ENCODE measurements around the gene COL11A2.
A peak's percentile ranks its signal among the peaks of the same experiment; 100 is the strongest.

COL11A2 gene

DNA sequence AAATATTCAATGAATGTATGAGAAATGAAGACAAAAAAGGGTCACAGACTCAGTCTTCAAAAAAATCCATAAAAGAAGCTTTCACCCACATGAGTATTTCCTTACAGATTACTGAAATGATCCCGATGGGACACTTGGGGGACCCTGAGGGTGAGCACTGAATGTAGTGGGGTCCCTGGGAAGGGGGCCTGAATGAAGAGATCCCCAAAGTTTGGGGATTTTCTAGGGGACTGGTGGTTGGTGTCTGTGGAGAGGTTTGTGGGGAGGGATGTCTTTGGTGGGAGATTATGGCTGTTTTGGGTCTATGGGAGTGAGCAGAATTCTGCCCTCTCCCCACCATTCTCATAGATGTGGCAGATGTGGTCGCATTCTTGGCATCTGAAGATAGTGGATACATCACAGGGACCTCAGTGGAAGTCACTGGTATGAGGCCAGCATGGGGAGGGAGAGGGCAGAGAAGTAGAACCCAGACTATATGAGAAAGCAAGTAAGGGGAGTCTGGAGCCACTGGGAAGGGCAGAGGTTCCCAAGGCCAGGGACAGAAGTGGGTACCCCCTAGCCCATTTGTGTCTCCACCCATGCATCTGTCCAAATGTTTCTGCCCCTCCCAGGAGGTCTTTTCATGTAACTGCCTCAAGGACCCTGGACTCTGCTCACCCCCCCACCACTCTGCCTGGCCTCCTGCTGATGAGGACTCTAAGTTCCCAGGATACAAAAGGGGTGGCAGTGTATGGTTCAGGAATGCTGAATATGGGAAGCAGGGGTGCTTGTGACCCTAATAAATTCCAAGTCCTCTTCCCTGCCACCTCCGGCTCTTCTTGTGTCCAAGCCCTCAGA, 14.0 kb upstream of the COL11A2 start:
- DNase-seq: peak; percentile 61

DNA sequence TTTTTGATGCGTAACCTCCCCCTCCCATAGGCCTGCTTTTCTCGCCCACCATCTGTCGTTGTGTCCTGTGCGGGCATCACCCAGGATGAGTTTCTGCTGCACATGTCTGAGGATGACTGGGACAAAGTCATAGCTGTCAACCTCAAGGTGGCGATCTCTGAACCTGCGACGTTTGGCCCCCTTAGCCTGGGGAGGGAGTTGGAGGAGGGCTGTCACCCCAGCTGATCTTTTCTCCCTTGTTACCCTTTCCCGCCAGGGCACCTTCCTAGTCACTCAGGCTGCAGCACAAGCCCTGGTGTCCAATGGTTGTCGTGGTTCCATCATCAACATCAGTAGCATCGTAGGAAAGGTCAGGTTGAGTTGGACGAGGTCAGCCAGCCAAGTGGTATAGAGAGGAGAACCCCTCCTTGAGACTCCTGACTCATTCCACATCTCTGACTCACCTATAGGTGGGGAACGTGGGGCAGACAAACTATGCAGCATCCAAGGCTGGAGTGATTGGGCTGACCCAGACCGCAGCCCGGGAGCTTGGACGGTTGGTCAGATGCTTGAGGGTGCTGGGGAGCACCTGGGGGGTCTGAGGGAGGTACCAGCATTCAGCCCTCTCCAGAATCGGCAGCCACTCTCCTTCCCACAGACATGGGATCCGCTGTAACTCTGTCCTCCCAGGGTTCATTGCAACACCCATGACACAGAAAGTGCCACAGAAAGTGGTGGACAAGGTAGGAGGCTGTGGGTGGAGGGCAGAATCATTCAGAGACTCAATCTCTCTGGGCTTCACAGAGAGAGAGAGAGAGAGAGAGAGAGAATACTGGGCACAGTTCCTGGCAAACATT, 13.1 kb upstream of the COL11A2 start:
- peak; percentile 58 for DNase-seq

DNA sequence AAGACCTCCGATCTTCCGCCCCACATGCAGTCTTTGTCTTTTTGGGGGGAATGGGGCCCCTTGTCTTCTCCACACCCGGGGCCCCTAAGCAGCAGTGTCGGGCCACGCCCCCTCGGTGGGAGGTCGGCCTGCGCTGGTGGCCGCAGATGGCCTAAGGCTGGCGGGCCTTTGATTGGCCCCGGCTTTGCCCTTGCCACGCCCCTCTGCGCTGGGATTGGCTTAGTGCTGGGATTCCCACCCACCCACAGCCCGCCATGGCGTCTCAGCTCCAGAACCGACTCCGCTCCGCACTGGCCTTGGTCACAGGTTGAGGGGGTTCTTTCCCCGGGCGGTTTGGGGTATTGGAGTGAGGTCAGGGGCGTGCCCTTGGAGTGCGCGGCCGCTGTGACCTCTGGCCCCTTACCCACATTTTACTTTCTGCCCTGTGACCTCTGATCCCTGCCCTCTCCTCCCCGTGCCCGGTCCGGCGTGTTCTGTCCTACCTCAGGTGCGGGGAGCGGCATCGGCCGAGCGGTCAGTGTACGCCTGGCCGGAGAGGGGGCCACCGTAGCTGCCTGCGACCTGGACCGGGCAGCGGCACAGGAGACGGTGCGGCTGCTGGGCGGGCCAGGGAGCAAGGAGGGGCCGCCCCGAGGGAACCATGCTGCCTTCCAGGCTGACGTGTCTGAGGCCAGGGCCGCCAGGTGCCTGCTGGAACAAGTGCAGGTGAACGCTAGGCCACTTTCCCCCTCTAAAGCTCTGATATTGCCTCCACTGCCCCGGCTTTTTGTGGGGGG, 12.3 kb upstream of the COL11A2 start, which contains the start of gene HSD17B8:
HSD17B8 (plus strand) TSS at position 241 of the 776 bp plus-strand sequence; CDS start at position 255, 14 bp downstream.
- peak; percentile 91 for DNase-seq

GRCh38 chr6:33204165-33204414, 11.8 kb upstream of the COL11A2 start:
- DNase-seq: no peak

DNA sequence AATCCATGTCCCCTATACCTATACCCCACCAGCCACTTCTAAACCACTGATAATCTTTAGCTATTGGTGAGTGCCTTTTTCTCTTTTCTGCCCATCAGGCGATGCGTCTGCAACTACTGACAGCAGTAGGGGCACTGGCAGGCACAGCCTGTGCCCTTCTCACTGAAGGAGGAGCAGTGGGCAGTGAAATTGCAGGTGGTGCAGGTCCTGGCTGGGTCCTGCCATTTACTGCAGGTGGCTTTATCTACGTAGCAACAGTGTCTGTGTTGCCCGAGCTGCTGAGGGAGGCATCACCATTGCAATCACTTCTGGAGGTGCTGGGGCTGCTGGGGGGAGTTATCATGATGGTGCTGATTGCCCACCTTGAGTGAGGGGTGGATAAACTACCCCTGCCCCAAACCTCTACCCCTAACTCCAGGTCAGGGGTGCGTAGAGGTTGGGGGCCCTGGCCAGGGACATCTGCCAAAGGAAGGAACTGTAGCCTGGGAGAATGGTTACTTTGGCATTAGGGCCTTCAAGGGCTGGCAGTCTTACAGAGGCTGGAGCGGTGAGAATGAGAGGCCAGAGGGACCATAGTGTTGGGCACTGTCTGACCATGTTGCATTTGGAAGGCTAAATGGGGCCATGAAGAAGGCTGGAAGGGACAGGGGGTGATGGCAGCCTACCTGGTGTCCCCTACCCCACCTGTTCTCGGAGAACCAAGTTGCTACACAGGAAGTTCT, 11.3 kb upstream of the COL11A2 start:
- no peak for DNase-seq

GRCh38 chr6:33202799-33203198, 10.5 kb upstream of the COL11A2 start:
- no peak for DNase-seq

DNA sequence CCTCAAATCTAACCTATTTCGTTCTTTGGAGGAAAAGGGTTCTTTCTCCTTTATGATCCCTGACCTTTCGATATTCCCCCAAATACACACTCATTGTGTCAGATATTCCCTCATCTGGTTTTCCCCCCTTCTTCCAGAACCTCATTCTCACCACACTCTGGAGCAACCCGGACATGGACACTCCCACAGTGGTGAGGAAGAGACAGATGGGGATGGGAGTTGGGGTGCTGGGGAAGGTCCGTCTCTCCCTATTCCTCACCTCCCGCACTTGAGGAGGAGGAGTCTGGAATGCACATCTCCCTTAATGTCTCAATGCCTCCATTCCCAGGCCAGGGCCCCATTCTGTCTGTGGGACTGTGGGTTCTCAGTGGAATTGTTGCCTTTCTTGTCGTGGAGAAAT, 9.7 kb upstream of the COL11A2 start:
- no peak for DNase-seq

GRCh38 chr6:33201147-33201545, 8.9 kb upstream of the COL11A2 start:
- no peak for DNase-seq

- peak; percentile 99 for DNase-seq
Observed at GRCh38 chr6:33200219-33201146, 8.2 kb upstream of the COL11A2 start, which contains the start of the genes RXRB and SLC39A7. Gene RXRB (minus strand): TSS chr6:33200665. CDS start chr6:33200476, 189 bp downstream. Gene SLC39A7 (plus strand): TSS chr6:33200867. CDS start chr6:33201246, 379 bp downstream.

DNA sequence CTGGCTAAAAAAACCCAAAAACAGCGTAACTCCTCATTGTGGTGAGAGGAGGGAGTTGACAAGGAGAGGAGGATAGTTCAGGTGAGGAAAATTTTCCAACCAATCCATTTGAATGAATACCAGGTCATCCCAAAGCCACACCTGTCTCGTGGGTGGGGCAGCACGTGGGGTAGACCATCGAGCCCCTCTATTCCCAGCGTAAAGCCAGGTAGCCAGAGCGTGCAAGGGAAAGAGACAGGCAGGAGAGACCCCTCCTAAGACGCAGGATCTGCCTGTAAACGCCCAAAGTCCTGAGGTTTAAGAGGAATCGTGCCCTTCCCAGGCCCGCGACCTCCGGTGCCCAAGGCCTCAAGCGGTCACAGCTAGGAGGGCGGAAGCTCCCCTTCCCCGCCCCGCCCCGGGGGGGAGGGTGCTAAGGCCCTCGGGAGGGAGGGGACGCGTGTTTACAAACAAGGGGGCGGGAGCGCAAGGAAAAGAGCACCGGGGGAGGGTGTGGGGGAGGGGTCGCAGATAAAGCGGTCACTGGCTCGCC, 7.5 kb upstream of the COL11A2 start:
- peak; percentile 71 for DNase-seq

GRCh38 chr6:33198853-33199436, 6.7 kb upstream of the COL11A2 start:
- no peak for DNase-seq

GRCh38 chr6:33198159-33198852, 6.0 kb upstream of the COL11A2 start:
- DNase-seq: no peak

DNA sequence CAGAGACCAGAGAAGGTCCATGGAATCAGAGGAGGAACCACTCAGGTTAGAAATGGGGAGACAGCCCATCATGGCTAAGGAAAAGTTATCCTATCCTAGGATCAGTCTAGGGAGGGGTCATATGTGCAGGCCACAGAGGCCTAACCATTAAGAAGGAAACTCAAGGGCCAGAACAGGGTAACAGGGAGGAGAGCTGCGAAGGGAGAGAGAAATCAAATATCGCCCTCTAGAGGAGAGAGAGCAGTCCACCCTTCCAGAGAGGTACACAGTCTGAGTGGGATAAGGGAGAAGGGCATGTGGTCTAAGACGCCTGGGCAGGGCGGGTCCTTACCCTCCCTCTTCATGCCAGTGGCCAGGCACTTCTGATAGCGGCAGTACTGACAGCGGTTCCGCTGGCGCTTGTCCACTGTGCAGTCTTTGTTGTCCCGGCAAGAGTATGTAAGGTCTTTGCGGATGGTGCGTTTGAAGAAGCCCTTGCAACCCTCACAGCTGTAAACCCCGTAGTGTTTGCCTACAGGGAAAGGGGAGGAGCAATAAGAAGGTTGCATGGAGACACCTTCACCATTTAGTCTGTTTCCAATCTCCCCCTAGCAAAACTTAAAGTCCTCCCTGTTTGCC, 5.3 kb upstream of the COL11A2 start:
- DNase-seq: peak; percentile 68

DNA sequence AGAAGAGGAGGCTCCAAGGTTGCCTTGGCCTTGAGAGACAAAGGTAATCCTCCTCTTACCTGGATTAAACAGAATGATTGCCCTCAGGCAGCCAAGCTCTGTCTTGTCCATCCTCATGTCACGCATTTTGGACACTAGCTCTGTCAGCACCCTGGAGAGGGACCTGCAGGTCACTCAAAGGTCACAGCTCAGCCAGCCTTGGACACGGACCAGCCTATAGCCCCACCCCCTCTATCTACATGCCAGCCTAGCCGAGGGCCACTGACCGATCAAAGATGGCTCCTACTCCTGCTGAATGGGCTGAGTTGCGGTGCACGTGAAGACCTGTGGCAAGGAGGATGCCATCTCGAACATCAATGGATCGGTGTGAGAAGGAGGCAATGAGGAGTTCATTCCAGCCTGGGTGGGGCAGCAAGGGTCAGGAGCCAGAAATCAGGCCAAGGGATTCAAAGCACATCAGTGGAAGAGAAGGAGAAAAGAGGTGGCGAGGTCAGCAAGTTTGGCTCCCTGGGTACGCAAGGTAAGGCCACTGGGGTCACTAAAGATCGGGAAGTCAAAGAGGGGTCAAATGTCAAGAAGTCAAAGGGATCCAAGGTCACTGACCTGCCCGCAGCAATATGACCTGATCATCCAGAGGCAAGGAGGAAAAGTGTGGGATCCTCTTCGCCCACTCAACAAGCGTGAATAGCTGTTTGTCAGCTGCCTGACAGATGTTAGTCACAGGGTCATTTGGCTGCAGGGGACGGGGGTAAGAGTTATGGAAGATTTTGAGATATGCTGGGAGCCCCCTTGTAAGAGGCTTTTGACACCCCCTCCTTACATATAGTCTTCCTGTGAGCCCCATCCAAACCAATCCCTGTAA, 3.3 kb upstream of the COL11A2 start:
- DNase-seq: no peak

- DNase-seq: no peak
Observed at GRCh38 chr6:33194431-33194979, 2.2 kb upstream of the COL11A2 start.

- no peak for DNase-seq
Observed at GRCh38 chr6:33193619-33194018, 1.4 kb upstream of the COL11A2 start.

DNA sequence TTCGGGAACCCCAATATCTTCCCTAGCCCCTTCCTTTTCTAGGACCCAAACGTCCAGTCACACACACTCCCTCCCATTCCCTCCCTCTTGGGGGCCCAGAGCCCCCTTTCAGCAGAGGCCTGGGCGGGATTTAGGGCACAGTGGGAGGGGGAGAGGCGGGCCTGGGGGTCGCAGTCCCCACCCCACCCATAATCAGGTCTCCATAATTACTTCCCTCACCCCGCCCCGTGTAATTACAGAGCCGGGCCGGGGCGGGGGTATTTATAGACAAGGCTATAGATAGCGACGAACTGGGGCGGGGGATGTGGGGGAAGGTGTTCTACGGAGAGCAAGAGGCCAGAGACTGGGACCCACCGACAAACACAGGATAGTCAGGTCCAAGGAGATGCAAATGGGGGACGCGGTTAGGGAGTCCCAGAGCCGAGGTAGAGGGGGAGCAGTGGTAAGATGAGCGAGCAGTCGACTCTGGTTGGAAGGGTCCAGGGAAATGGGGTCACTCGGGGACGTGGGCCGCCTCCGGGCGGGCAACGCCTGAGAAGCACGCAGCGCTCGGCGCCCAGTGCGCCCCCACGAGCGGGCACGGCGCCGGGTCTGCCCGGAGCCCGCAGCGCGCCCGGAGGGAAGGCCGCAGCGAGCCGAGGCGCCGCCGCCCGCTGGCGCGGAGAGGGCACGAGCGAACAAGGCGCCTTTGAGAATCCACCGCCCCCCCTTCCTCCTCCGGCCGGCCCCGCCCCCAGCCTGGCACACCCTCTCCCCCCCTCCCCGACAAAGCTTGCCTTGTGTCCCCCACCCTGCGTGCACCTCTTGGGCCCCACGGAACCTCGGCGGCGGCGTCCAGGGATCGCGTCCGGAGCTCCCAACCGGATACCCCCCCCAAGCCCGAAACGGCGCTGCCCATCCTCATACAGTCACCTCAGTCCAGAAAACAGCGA, 670 bp upstream of the COL11A2 start:
- no peak for DNase-seq

Measured in fibroblast of skin of back (primary cell).